ENCODE data around the gene LRRC27.

The LRRC27 gene

GRCh38 chr10:132301371-132302330, 30.3 kb upstream of the LRRC27 start:
- DNase-seq (ENCODE audit: low read depth, low spot score): no peak

GRCh38 chr10:132302421-132303310, 29.3 kb upstream of the LRRC27 start:
- DNase-seq (ENCODE audit: low read depth, low spot score): no peak

DNA sequence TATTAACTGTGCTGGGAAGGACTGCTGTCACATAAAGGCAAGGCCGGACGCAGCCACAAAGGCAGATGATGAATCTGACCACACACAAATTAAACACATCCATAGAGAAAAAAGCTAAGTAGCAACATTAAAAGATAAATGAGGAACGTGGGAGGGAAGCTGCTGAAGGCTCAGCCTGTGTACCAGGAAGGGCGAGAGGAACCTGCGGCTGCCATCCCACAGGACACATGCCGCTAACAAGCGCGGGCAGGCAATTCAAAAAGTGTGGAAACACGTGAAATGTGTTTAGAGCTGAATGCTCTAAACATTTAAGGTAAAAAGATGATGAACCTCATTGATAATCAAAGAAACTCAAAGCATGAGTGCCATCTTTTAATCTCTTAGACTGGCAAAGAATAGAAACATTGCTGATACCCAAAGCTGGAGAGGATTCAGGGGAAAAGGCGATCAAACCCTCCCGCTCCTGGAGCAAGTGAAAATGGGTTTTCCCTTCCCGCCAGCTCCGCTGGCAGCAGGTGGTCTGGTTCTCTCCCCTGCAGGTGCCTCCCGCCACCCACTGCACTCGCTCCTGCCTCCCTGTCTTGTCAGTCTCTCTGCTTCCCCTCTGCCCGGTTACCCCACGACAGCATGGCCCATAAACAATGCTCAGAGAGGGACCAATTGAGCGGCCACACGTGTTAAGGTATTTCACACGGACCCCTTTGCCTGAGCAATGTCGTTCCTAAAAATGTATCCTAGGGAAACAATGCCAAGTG, 28.5 kb upstream of the LRRC27 start:
- DNase-seq (ENCODE audit: low read depth, low spot score): no peak

DNA sequence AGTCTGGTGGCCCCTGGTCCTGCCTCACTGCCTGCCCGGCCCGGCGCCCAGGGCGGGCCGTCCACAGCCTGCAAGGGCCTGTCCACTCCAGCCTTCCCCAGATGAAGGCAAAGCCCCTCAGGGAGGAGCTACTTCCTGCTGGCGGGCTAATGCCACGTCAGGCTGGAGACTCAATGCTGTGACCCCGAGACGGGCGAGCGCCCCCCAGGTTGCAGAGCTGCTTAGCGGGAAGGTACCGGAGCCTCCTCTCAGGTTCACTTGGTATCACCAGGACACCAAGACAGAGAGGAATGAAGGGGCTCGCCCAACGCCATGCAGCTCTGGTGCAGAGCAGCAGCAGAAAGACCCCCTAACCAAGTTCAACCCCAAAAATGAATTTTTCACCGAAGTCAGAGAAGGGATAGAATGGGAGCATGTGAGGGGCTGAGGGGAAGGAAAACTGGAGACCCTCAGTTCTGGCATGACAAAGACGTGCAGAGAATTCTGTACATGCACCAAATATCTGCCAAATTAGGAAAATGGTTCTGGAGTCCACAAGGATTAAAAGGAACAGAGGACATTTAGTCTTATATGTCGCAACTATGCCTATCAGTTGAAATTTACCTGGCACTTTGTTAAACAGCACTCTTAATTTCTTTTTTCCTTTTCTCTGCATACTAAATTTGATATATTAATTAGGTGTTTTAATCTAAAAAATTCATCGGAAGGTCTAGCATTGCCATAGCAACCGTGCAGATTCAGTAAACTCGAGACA, 27.1 kb upstream of the LRRC27 start:
- no peak for DNase-seq (ENCODE audit: low read depth, low spot score)

DNA sequence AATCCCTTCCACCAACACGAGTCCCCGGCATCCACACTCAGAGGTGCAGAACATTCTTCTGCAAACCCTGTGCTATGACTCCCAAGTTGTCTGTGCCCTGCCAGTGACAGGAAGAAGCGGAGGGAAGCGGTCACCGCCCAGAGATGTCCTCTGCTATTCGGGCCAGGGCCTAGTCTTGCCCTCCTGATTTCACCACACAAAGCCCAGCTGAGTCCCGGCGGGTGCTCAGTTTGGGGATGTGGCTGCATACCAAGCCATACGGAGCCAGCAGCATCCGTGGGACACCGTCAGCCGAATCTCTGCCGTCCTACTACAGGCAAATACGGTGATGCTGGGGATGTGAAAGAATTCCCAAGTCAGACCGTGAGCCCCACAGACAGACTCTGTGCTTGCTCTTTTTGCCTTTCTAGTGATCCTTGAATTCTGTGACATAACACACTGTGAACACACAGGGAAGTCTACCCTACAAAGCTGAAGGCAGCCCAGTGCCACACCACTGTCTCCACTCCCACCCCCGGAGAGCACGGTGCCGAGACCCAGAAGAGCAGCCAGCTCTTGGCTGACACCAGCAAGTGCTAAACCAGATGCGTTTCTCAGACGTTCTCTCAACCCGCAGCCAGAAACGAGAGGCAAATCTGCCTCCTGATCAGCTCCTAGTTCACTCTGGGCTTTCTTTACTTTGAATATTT, 26.2 kb upstream of the LRRC27 start:
- DNase-seq (ENCODE audit: low read depth, low spot score): no peak

- no peak for DNase-seq (ENCODE audit: low read depth, low spot score)
These were observed 25.7 kb upstream of the LRRC27 start for GRCh38 chr10:132306343-132306685.

GRCh38 chr10:132306864-132307751, 24.9 kb upstream of the LRRC27 start:
- no peak for DNase-seq (ENCODE audit: low read depth, low spot score)

- peak; percentile 63 for DNase-seq (ENCODE audit: low read depth, low spot score)
These were observed 24.0 kb upstream of the LRRC27 start, which contains the start of gene STK32C for GRCh38 chr10:132307823-132308586. STK32C (minus strand) TSS chr10:132307950; CDS start chr10:132307833, 117 bp downstream.

DNA sequence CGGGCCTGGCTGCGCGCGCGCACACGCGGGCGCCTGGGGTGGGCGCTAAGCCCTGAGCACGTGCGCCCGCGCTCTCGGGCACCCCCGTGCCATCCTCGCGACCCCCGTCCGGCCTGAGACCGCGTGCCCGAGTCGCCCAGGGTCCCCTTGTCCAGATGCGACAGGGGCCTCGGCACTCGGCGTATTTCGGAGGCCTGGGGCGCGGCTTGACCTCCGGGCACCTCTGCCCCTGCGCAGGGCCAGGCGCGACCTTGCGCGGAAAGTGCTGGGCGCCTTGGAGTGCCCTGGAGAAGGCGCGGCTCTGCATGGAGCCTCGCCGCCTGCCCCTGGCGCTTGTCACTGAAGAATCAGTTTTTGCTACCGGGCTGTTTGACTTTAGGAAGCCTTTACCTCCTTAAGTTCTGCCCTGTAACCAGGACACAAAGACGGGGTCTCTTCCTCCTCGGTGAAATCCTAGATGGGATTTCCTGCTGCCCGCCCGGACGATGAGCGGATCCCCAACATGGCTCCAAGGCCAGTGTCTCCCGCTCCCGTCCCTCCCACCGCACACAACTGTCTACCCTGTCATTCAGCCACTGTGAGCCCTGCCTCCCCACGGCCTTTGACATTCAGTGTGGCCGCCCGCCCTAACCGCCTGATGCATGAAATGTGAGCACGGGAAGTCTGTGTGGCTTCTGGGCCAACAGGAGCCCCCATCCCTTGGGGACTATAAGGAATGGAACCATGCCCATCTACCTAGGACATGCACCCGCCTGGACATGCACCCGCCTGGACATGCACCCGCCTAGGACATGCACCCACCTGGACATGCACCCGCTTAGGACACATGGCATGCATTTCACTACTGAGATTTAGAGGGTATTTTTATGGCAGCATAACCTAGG, 23.2 kb upstream of the LRRC27 start:
- DNase-seq (ENCODE audit: low read depth, low spot score): no peak

GRCh38 chr10:132309471-132309865, 22.5 kb upstream of the LRRC27 start:
- DNase-seq (ENCODE audit: low read depth, low spot score): no peak

DNA sequence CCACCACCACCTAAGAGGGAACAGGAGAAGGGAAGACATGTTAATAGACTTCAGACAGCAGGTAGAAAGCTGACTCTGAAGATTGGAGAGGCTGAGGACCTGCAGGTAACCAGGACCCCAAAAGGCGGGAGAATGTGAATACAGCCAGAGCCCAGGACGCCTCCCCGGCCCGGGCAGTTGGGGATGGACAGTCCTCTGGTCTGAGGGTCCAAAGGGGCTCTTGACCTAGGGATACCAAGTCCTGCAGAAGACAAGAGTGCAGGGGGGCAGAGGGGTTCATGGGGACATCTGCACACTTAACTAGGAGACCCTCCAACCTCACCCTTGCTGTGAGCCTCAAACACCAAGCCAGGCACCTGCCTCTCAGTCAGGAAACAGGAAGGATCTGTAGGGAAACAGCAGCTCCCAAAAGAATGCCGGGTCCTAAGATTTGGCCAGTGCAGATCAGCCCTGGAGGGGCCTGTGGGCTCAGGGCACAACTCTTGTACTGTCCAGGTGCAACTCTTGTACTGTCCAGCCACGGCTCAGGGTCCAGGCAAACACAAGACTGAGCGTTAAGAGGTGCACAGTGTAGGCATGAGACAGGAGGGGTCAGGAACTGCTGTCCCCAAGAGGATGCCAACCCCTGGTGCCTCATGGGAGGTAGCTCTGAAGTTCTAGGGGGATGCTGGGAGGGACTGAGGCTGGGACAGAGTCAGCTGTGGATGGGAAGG, 22.0 kb upstream of the LRRC27 start:
- DNase-seq (ENCODE audit: low read depth, low spot score): no peak

- DNase-seq (ENCODE audit: low read depth, low spot score): no peak
These were observed 21.2 kb upstream of the LRRC27 start for GRCh38 chr10:132310701-132311337.

DNA sequence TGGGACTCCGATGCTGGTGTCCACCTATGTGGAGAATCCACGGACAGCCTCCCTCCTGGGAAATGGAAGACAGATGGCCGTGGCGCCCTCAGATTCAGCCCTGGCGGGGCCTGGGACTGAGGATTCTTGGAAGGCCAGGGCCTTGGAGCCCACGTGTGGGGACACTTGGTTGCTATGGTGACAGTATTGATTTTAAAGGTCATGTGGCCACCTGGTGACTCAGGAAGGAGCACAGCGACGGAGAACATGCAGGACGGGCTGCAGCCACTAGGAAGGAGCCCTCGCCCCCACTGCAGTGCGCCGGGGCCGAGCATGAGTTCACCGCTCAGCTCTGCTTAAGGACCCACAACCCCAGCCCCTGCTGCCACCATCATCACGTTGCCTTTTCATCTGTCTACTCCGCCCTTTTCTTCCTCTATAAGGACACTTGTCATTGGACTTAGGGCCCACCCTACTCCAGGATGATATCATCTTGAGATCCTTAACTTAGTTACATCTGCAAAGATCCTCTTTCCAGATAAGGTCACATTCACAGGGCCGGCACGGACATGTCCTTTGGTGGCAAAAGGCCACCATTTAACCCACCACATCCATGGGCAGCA, 20.6 kb upstream of the LRRC27 start:
- no peak for DNase-seq (ENCODE audit: low read depth, low spot score)

GRCh38 chr10:132313305-132313704, 18.7 kb upstream of the LRRC27 start:
- DNase-seq (ENCODE audit: low read depth, low spot score): no peak

- DNase-seq (ENCODE audit: low read depth, low spot score): no peak
These were observed 18.1 kb upstream of the LRRC27 start for GRCh38 chr10:132313865-132314264.

GRCh38 chr10:132314336-132314735, 17.7 kb upstream of the LRRC27 start:
- no peak for DNase-seq (ENCODE audit: low read depth, low spot score)

Measured in smooth muscle cell of the brain vasculature (primary cell).